Neural cell (in vitro differentiated cells): ENCODE results near the gene PGRMC2. TPM values are rescaled to one million over a fixed set of nuclear protein-coding genes. Genes with fewer than 3 reads are reported as not detected.

Experiments used
- H2AFZ ChIP-seq: fragments of 200-600, 300-800 bp; sonication (generic), shearing (Covaris generic); 2 replicates; pipeline ENCODE4 v1.6.0; 2014; ENCODE audit warnings: low read depth, mild to moderate bottlenecking, antibody characterized with exemption, low read length, moderate library complexity
- H3F3A ChIP-seq: fragments of 200-600 bp; shearing (Covaris generic); 2 replicates; pipeline ENCODE4 v1.6.1; 2016; ENCODE audit warnings: mild to moderate bottlenecking, moderate library complexity, mixed read lengths, antibody characterized with exemption, low read length; ENCODE audit not compliant: insufficient read depth, poor library complexity, severe bottlenecking
- H3K27ac ChIP-seq: fragments of 200-600, 300-800 bp; sonication (generic), shearing (Covaris generic); 2 replicates; pipeline ENCODE4 v1.5.1; 2014; ENCODE audit warnings: mild to moderate bottlenecking, low read length, moderate library complexity
- H3K27me3 ChIP-seq: fragments of 300-800, 200-600 bp; sonication (generic), shearing (Covaris generic); 2 replicates; pipeline ENCODE4 v1.6.0; 2014; ENCODE audit warnings: mild to moderate bottlenecking, low read depth, low read length, moderate library complexity; ENCODE audit not compliant: insufficient read depth
- H3K36me3 ChIP-seq: fragments of 300-800, 200-600 bp; sonication (generic), shearing (Covaris generic); 2 replicates; pipeline ENCODE4 v1.5.1; 2014; ENCODE audit warnings: mild to moderate bottlenecking, antibody characterized with exemption, low read length, moderate library complexity; ENCODE audit not compliant: insufficient read depth
- H3K4me2 ChIP-seq: fragments of 300-800, 200-600 bp; sonication (generic), shearing (Covaris generic); 2 replicates; pipeline ENCODE4 v1.6.0; 2014; ENCODE audit warnings: mild to moderate bottlenecking, low read length
- H3K4me3 ChIP-seq: fragments of 300-800, 200-600 bp; sonication (generic), shearing (Covaris generic); 2 replicates; pipeline ENCODE4 v1.5.1; 2014; ENCODE audit warnings: mild to moderate bottlenecking, low read length, moderate library complexity
- H3K79me2 ChIP-seq: fragments of 200-600 bp; shearing (Covaris generic); replicated peaks from 2 replicates; pipeline ENCODE4 v1.6.0; 2014; ENCODE audit warnings: mild to moderate bottlenecking, low read length, moderate library complexity; ENCODE audit not compliant: insufficient read depth
- H3K9ac ChIP-seq: fragments of 300-800, 200-600 bp; sonication (generic), shearing (Covaris generic); 2 replicates; pipeline ENCODE4 v1.6.1; 2016; ENCODE audit warnings: mild to moderate bottlenecking, low read length, mixed read lengths
- H3K9me2 ChIP-seq: fragments of 200-600 bp; shearing (Covaris generic); 2 replicates; pipeline ENCODE4 v1.6.1; 2016; ENCODE audit warnings: mild to moderate bottlenecking, low read length, mixed read lengths; ENCODE audit not compliant: insufficient read depth
- H3K9me3 ChIP-seq: fragments of 200-600, 300-800 bp; sonication (generic), shearing (Covaris generic); 2 replicates; pipeline ENCODE4 v1.6.1; 2016; ENCODE audit warnings: mild to moderate bottlenecking, mixed run types, low read length, moderate library complexity, mixed read lengths
- H4K20me1 ChIP-seq: fragments of 200-600 bp; shearing (Covaris generic); 2 replicates; pipeline ENCODE4 v1.6.1; 2016; ENCODE audit warnings: mild to moderate bottlenecking, mixed run types; ENCODE audit not compliant: insufficient read depth
- EP300 ChIP-seq: fragments of 450-650 bp; conservative IDR thresholded peaks from 2 replicates; pipeline ENCODE4 v1.6.1; 2014; ENCODE audit warnings: antibody characterized with exemption, mild to moderate bottlenecking, moderate library complexity; ENCODE audit not compliant: poor library complexity, severe bottlenecking
- EZH2 ChIP-seq: fragments of 200-600, 300-800 bp; shearing (Covaris generic), sonication (generic); IDR thresholded peaks from 2 replicates; pipeline ENCODE4 v1.6.1; 2014; ENCODE audit warnings: antibody characterized with exemption, low read length, borderline replicate concordance, mild to moderate bottlenecking; ENCODE audit not compliant: insufficient read depth, poor library complexity, severe bottlenecking
- MXI1 ChIP-seq: fragments of 450-650 bp; conservative IDR thresholded peaks from 2 replicates; pipeline ENCODE4 v1.6.1; 2014; ENCODE audit warnings: antibody characterized with exemption, mild to moderate bottlenecking; ENCODE audit not compliant: poor library complexity, severe bottlenecking
- POLR2AphosphoS5 ChIP-seq: IDR thresholded peaks from 2 replicates; pipeline ENCODE4 v1.6.1; 2012
- RAD21 ChIP-seq: fragments of 450-650 bp; conservative IDR thresholded peaks from 2 replicates; pipeline ENCODE4 v1.6.1; 2014; ENCODE audit warnings: antibody characterized with exemption, mild to moderate bottlenecking, moderate library complexity
- REST ChIP-seq: IDR thresholded peaks from 2 replicates; pipeline ENCODE4 v1.6.1; 2012; ENCODE audit warnings: borderline replicate concordance
- SMC3 ChIP-seq: fragments of 450-650 bp; conservative IDR thresholded peaks from 2 replicates; pipeline ENCODE4 v1.6.1; 2014; ENCODE audit warnings: antibody characterized with exemption, mild to moderate bottlenecking, moderate library complexity; ENCODE audit not compliant: poor library complexity
- TAF1 ChIP-seq: IDR thresholded peaks from 2 replicates; pipeline ENCODE4 v1.6.1; 2012; ENCODE audit warnings: low read depth
- polyA plus RNA-seq: library from polyadenylated mRNA; depleted of rRNA; stranded (reverse); fragments of >200 nt; gene quantifications from 2 replicates; pipeline ENCODE4 v1.2.3, GENCODE V29; 2014
- TF ChIP-seq, protein P1 (sequence below): fragments of 450-650 bp; IDR thresholded peaks from 2 replicates; pipeline ENCODE4 v1.5.1; 2014; ENCODE audit warnings: antibody characterized with exemption, mild to moderate bottlenecking, moderate library complexity; ENCODE audit not compliant: poor library complexity, severe bottlenecking

The PGRMC2 gene
- polyA plus RNA-seq, 1 donor from 2014 or later = 16.5 TPM

- Histone ChIP-seq H3K4me2 (no peak overlapping the region), H3K27me3 (no peaks in the 10 kb centered on the region), H2AFZ (no peak overlapping the region), H3K79me2 (no peaks in the 10 kb centered on the region), H3K4me3 (no peak overlapping the region), H3K27ac (no peak overlapping the region), H4K20me1 (no peaks in the 10 kb centered on the region), H3K9me3 (no peaks in the 10 kb centered on the region), H3K9ac (no peak overlapping the region), H3K36me3 (no peaks in the 10 kb centered on the region), H3K9me2 (no peaks in the 10 kb centered on the region), H3F3A (no peaks in the 10 kb centered on the region)
- no peak for TF ChIP-seq EZH2
- no peak for TF ChIP-seq RAD21
- TF ChIP-seq SMC3 = no peak
- TF ChIP-seq, protein P1, sequence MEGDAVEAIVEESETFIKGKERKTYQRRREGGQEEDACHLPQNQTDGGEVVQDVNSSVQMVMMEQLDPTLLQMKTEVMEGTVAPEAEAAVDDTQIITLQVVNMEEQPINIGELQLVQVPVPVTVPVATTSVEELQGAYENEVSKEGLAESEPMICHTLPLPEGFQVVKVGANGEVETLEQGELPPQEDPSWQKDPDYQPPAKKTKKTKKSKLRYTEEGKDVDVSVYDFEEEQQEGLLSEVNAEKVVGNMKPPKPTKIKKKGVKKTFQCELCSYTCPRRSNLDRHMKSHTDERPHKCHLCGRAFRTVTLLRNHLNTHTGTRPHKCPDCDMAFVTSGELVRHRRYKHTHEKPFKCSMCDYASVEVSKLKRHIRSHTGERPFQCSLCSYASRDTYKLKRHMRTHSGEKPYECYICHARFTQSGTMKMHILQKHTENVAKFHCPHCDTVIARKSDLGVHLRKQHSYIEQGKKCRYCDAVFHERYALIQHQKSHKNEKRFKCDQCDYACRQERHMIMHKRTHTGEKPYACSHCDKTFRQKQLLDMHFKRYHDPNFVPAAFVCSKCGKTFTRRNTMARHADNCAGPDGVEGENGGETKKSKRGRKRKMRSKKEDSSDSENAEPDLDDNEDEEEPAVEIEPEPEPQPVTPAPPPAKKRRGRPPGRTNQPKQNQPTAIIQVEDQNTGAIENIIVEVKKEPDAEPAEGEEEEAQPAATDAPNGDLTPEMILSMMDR = no peak
- no peak for TF ChIP-seq POLR2AphosphoS5
- TF ChIP-seq MXI1 = no peak
- no peak for TF ChIP-seq EP300
- no peak for TF ChIP-seq REST
- TF ChIP-seq TAF1 = no peak
These were observed 34.7 kb upstream of the PGRMC2 start for GRCh38 chr4:128322311-128322710.

DNA sequence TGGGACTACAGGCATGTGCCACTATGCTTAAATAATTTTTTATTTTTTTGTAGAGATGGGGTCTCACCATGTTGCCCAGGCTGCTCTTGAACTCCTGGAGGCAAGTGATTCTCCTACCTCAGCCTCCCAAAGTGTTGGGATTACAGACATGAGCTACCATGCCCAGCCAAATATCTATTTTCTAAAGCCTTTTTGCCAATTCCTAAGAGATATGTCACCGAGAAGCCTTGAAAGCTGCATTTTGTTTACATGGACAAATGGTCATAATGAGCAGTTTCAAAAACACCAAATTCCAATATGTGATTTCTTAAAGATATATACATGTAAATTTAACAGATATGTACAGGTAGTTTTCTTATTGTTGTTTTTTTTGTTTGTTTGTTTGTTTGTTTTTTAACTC is 33.0 kb upstream of the PGRMC2 start:
- Histone ChIP-seq H3K9me2 (no peaks in the 10 kb centered on the region), H3F3A (no peaks in the 10 kb centered on the region), H3K36me3 (no peaks in the 10 kb centered on the region), H3K9me3 (no peaks in the 10 kb centered on the region), H3K4me2 (no peak overlapping the region), H3K9ac (no peak overlapping the region), H3K4me3 (no peak overlapping the region), H3K79me2 (no peaks in the 10 kb centered on the region), H2AFZ (no peak overlapping the region), H3K27me3 (no peaks in the 10 kb centered on the region), H3K27ac (no peak overlapping the region), H4K20me1 (no peaks in the 10 kb centered on the region)
- TF ChIP-seq REST (no peak), MXI1 (no peak), POLR2AphosphoS5 (no peak), EZH2 (no peak), EP300 (no peak)
